K562 (cell line): ENCODE results near the gene CTSS. TPM values are rescaled to one million over a fixed set of nuclear protein-coding genes. Genes with fewer than 3 reads are reported as not detected.

Experiments
- ATAC-seq: fragments of 200-7000 bp; cut with Tn5 transposase; 3 replicates; pipeline ENCODE4 v1.9.1; 2020; ENCODE audit warnings: moderate library complexity
- BruUV-seq: library from RNA; stranded (reverse); fragments of 400-500 nt; replicated peaks from 2 replicates; lab custom pipeline; 2021; lab: Mats Ljungman, UMichigan
- CTCF ChIA-PET: fragments of 300-600 bp; formaldehyde crosslinking; extraction: SDS; loops from one replicate; lab custom pipeline; 2021; ENCODE audit warnings: low intra/inter-chr PET ratio; lab: Yijun Ruan, JAX
- POLR2A ChIA-PET: fragments of 300-600, 350-650 bp; sonication (Branson Sonifier 250); formaldehyde crosslinking; extraction: SDS; loops from one replicate; lab custom pipeline; 2021; ENCODE audit warnings: antibody characterized with exemption, inconsistent platforms; lab: Yijun Ruan, JAX
- DNase-seq, 4 experiments: peaks; one replicate each; pipeline versions ENCODE4 v3.0.0 to v3.0.0-alpha.2; 2011 to 2018; ENCODE audit warnings: low spot score in 3 of 4, mixed read lengths in 3 of 4; ENCODE audit errors: extremely low read depth in 1 of 4
- FAIRE-seq: peaks from 2 replicates; lab custom pipeline; 2011; peaks lifted over from hg19 to GRCh38; lab: Jason Lieb, UNC
- H2AFZ ChIP-seq: 2 replicates; pipeline ENCODE4 v1.6.0; 2011; ENCODE audit warnings: low read depth, low read length, control low read depth, inconsistent platforms
- H3K27ac ChIP-seq: fragments of 200-600 bp; 3 replicates; pipeline ENCODE4 v1.8.0; 2011; ENCODE audit warnings: low read depth, mild to moderate bottlenecking, control low read depth, inconsistent platforms, low read length, moderate library complexity, mixed read lengths; ENCODE audit errors: extremely low read depth
- H3K27me3 ChIP-seq, 2 experiments: fragments of 300-600 bp in 1 of 2; 2 replicates in 1 of 2; 3 replicates in 1 of 2; pipeline versions ENCODE4 v1.6.0 to v1.8.0; 2011; ENCODE audit warnings: inconsistent platforms in 2 of 2, low read length in 2 of 2, mild to moderate bottlenecking in 1 of 2, mixed read lengths in 1 of 2, moderate library complexity in 1 of 2; ENCODE audit not compliant: control insufficient read depth in 2 of 2, insufficient read depth in 2 of 2
- H3K36me3 ChIP-seq: fragments of 300-600 bp; 3 replicates; pipeline ENCODE4 v1.8.0; 2011; ENCODE audit warnings: mild to moderate bottlenecking, low read length, inconsistent platforms; ENCODE audit not compliant: control insufficient read depth, insufficient read depth
- H3K4me1 ChIP-seq, 2 experiments: fragments of 200-600 bp in 1 of 2; replicated peaks in 1 of 2; 2 replicates in 1 of 2; 3 replicates in 1 of 2; pipeline versions ENCODE4 v1.5.1 to v1.8.0; 2011; ENCODE audit warnings: inconsistent platforms in 2 of 2, low read length in 2 of 2, mild to moderate bottlenecking in 1 of 2, mixed read lengths in 1 of 2, moderate library complexity in 1 of 2; ENCODE audit not compliant: control insufficient read depth in 2 of 2, insufficient read depth in 2 of 2
- H3K4me2 ChIP-seq: 2 replicates; pipeline ENCODE4 v1.6.1; 2011; ENCODE audit warnings: low read length, control low read depth, inconsistent platforms, mixed read lengths; ENCODE audit not compliant: insufficient read depth
- H3K4me3 ChIP-seq: fragments of 200-600 bp; sonication (generic), shearing (Covaris generic); 2 replicates; pipeline ENCODE4 v1.5.1; 2016; ENCODE audit warnings: control low read depth, inconsistent platforms
- H3K79me2 ChIP-seq: fragments of 200-600 bp; 3 replicates; pipeline ENCODE4 v1.8.0; 2011; ENCODE audit warnings: low read length, inconsistent platforms; ENCODE audit not compliant: control insufficient read depth, insufficient read depth
- H3K9ac ChIP-seq, 2 experiments: 2 replicates each; pipeline versions ENCODE4 v1.6.0 to v1.6.1; 2011; ENCODE audit warnings: low read depth in 2 of 2, low read length in 2 of 2, control low read depth in 1 of 2, inconsistent platforms in 1 of 2, mild to moderate bottlenecking in 1 of 2, mixed read lengths in 1 of 2; ENCODE audit not compliant: insufficient read depth in 1 of 2
- H3K9me1 ChIP-seq: one replicate; pipeline ENCODE4 v1.6.0; 2011; ENCODE audit warnings: inconsistent platforms, mild to moderate bottlenecking, low read length, moderate library complexity; ENCODE audit not compliant: control insufficient read depth, insufficient read depth
- H3K9me3 ChIP-seq: replicated peaks from 2 replicates; pipeline ENCODE4 v1.5.1; 2011; ENCODE audit warnings: low read depth, low read length, inconsistent platforms; ENCODE audit not compliant: control insufficient read depth, insufficient read depth
- H4K20me1 ChIP-seq: replicated peaks from 2 replicates; pipeline ENCODE4 v1.6.1; 2011; ENCODE audit warnings: low read length, inconsistent platforms, mixed read lengths; ENCODE audit not compliant: control insufficient read depth, insufficient read depth
- CBX2 ChIP-seq: fragments of 200-600 bp; sonication (generic); IDR thresholded peaks from one replicate; pipeline ENCODE4 v1.6.1; 2012; ENCODE audit warnings: mild to moderate bottlenecking, low read length, inconsistent platforms; ENCODE audit not compliant: insufficient read depth, poor library complexity, severe bottlenecking
- ELF4 ChIP-seq: fragments of 450-650 bp; formaldehyde crosslinking; IDR thresholded peaks from 2 replicates; pipeline ENCODE4 v1.4.0; 2022; ENCODE audit warnings: missing genetic modification characterization
- FOS ChIP-seq: IDR thresholded peaks from 3 replicates; pipeline ENCODE4 v1.6.1; 2011; ENCODE audit not compliant: insufficient read length; ENCODE audit errors: extremely low read depth
- ZNF384 ChIP-seq: IDR thresholded peaks from 2 replicates; pipeline ENCODE4 v1.6.1; 2012; ENCODE audit warnings: low read depth, low read length, improper control_type of control experiment
- WGBS: fragments of 100-300 bp; shearing (Covaris generic); methylation state at CpG from one replicate; pipeline ENCODE4 v1.1.6; 2016; ENCODE audit warnings: low coverage, mixed read lengths; ENCODE audit not compliant: insufficient coverage; ENCODE audit errors: missing lambda C conversion rate; 5-methylcytosine and 5-hydroxymethylcytosine counted together
- in situ Hi-C: fragments of 300-500 bp; cut with MboI; formaldehyde crosslinking; loops from 4 replicates; pipeline ENCODE4 v1.15.0; 2018; ENCODE audit warnings: inconsistent platforms, mixed read lengths
- intact Hi-C: fragments of 100-400 bp; cut with micrococcal nuclease; formaldehyde crosslinking; loops from 2 replicates; pipeline ENCODE4 v1.14.2; 2022
- polyA plus RNA-seq, 8 experiments: library from polyadenylated mRNA; depleted of rRNA in 4 of 8; stranded (reverse) in 5 of 8; unstranded in 3 of 8; fragments of >200 nt; fragmentation: Nextera tagmentation in 2 of 8; fragmentation: Illumina TruSeq in 1 of 8; extraction: Ambion mirVana in 2 of 8; extraction: Trizol in 1 of 8; gene quantifications; 2 replicates each; pipeline versions ENCODE4 v1.2.1 to v1.2.3, GENCODE V29; 2011 to 2014; ENCODE audit warnings: inconsistent platforms in 1 of 8, missing spikeins in 1 of 8
- total RNA-seq, 7 experiments: library from RNA; depleted of rRNA in 6 of 7; stranded (reverse); fragments of >200 nt in 6 of 7; fragmentation: Illumina TruSeq in 2 of 7; extraction: Trizol in 2 of 7; gene quantifications; 2 replicates each; pipeline versions ENCODE4 v1.2.1 to v1.2.3, GENCODE V29; 2011 to 2021; ENCODE audit warnings: low replicate concordance in 1 of 7
- TF ChIP-seq, protein P1 (sequence below): fragments of 250-450 bp; sonication (Bioruptor Pico); IDR thresholded peaks from 2 replicates; pipeline ENCODE4 v1.8.0; 2021; ENCODE audit warnings: moderate library complexity, mild to moderate bottlenecking, inconsistent platforms

The CTSS gene
- total and polyA plus RNA-seq, 9 of the 15 experiments (the other 6 are each of a cell fraction or from before 2014, with no cell fraction given) = 8.6 to 24.9 (median 10.3) TPM

GRCh38 chr1:150718225-150718891 lies 47.2 kb downstream of the CTSS start:
- Histone ChIP-seq H3K27ac (no peak overlapping the region), H3K9me3 (peaks cover 3% of the 10 kb centered on the region; the same call in 1 of the 2 replicates), H3K4me1 (peaks cover 0 to 5% of the 10 kb centered on the region in 2 experiments; a peak in 2 of 5 replicates), H3K36me3 (no peaks in the 10 kb centered on the region), H3K9ac (no peak overlapping the region), H4K20me1 (no peaks in the 10 kb centered on the region)
- POLR2A ChIA-PET = interaction anchor here (1.0 kb wide), 1 partner anchor 21 kb away, joined by 5 read pairs; the partner anchor contains the start of gene GOLPH3L
- WGBS = 64% methylated on average over 11 of the region's 11 CpGs
- intact Hi-C loops = no loop called here
- TF ChIP-seq CBX2 (no peak), ZNF384 (peak; percentile 66), ELF4 (CRISPR knock-in tag) (no peak), FOS (no peak)
- TF ChIP-seq, protein P1, sequence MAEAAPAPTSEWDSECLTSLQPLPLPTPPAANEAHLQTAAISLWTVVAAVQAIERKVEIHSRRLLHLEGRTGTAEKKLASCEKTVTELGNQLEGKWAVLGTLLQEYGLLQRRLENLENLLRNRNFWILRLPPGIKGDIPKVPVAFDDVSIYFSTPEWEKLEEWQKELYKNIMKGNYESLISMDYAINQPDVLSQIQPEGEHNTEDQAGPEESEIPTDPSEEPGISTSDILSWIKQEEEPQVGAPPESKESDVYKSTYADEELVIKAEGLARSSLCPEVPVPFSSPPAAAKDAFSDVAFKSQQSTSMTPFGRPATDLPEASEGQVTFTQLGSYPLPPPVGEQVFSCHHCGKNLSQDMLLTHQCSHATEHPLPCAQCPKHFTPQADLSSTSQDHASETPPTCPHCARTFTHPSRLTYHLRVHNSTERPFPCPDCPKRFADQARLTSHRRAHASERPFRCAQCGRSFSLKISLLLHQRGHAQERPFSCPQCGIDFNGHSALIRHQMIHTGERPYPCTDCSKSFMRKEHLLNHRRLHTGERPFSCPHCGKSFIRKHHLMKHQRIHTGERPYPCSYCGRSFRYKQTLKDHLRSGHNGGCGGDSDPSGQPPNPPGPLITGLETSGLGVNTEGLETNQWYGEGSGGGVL (CRISPR knock-in tag) = no peak
- TF ChIP-seq, all 486 proteins: peak for 1
- Histone ChIP-seq H3K27me3 (no peaks in the 10 kb centered on the region), H2AFZ (0 out of 2 replicates have a peak overlapping the region, but pooled peaks have one; percentile 30), H3K79me2 (no peaks in the 10 kb centered on the region), H3K4me2 (no peak overlapping the region), H3K4me3 (no peak overlapping the region), H3K9me1 (no peaks in the 10 kb centered on the region)
- in situ Hi-C loops = no loop called here
- BruUV-seq = no TSS peak
- CTCF ChIA-PET = no interaction called here
- FAIRE-seq (no peak), ATAC-seq (peak; percentile 32; the same call in 1 of the 3 replicates), DNase-seq (no peak)
